Endothelial cell of umbilical vein (primary cell): ENCODE data around the gene RBPJL. TPM values are rescaled to one million over a fixed set of nuclear protein-coding genes. Genes with fewer than 3 reads are reported as not detected.

Source experiments
- BruUV-seq: library from RNA; stranded (reverse); fragments of 400-500 nt; replicated peaks from 2 replicates; lab custom pipeline; 2021; lab: Mats Ljungman, UMichigan
- CTCF ChIA-PET: fragments of 300-600, 350-600 bp; sonication (Branson Sonifier 250); formaldehyde crosslinking; loops from one replicate; lab custom pipeline; 2021; ENCODE audit warnings: antibody characterized with exemption, inconsistent platforms; lab: Charles Lee
- POLR2A ChIA-PET: fragments of 300-600, 350-600 bp; sonication (Branson Sonifier 250); formaldehyde crosslinking; loops from one replicate; lab custom pipeline; 2021; ENCODE audit warnings: antibody characterized with exemption, inconsistent platforms; lab: Charles Lee
- DNase-seq: peaks from one replicate; pipeline ENCODE4 v3.0.0-alpha.2; 2011; ENCODE audit warnings: low read depth, low spot score
- FAIRE-seq: peaks from 2 replicates; lab custom pipeline; 2011; peaks lifted over from hg19 to GRCh38; lab: Jason Lieb, UNC
- H2AFZ ChIP-seq: 2 replicates; pipeline ENCODE4 v1.6.0; 2012; ENCODE audit warnings: low read depth, low read length, control low read depth, inconsistent platforms
- H3K27ac ChIP-seq: 2 replicates; pipeline ENCODE4 v1.5.1; 2011; ENCODE audit warnings: low read depth, mild to moderate bottlenecking, control low read depth, low read length, moderate library complexity; ENCODE audit not compliant: insufficient read depth
- H3K27me3 ChIP-seq, 2 experiments: 2 replicates each; pipeline versions ENCODE4 v1.6.0 to v1.6.1; 2011; ENCODE audit warnings: low read length in 2 of 2, mixed read lengths in 1 of 2; ENCODE audit not compliant: control insufficient read depth in 2 of 2, insufficient read depth in 2 of 2
- H3K36me3 ChIP-seq, 2 experiments: 2 replicates in 1 of 2; 3 replicates in 1 of 2; pipeline ENCODE4 v1.5.1; 2011; ENCODE audit warnings: low read length in 2 of 2, mild to moderate bottlenecking in 1 of 2, moderate library complexity in 1 of 2; ENCODE audit not compliant: control insufficient read depth in 2 of 2, insufficient read depth in 2 of 2; ENCODE audit errors: extremely low read depth in 1 of 2
- H3K4me1 ChIP-seq: 3 replicates; pipeline ENCODE4 v1.5.1; 2011; ENCODE audit warnings: mild to moderate bottlenecking, low read length; ENCODE audit not compliant: control insufficient read depth, insufficient read depth; ENCODE audit errors: extremely low read depth
- H3K4me2 ChIP-seq: 2 replicates; pipeline ENCODE4 v1.6.1; 2011; ENCODE audit warnings: low read length, control low read depth, mixed read lengths; ENCODE audit not compliant: insufficient read depth
- H3K4me3 ChIP-seq, 3 experiments: fragments of 200-600 bp in 1 of 3; sonication (generic), shearing (Covaris generic) in 1 of 3; replicated peaks in 1 of 3; 2 replicates each; pipeline ENCODE4 v1.5.1; 2011 to 2016; ENCODE audit warnings: control low read depth in 3 of 3, low read length in 3 of 3, mild to moderate bottlenecking in 2 of 3, inconsistent platforms in 1 of 3, low read depth in 1 of 3, moderate library complexity in 1 of 3; ENCODE audit not compliant: insufficient read depth in 1 of 3
- H3K79me2 ChIP-seq: 2 replicates; pipeline ENCODE4 v1.6.0; 2012; ENCODE audit warnings: low read length, inconsistent platforms; ENCODE audit not compliant: control insufficient read depth, insufficient read depth
- H3K9ac ChIP-seq: replicated peaks from 2 replicates; pipeline ENCODE3; 2011; ENCODE audit warnings: low read length, control low read depth; ENCODE audit not compliant: insufficient read depth; ENCODE audit errors: extremely low read depth
- H3K9me1 ChIP-seq: replicated peaks from 3 replicates; pipeline ENCODE4 v1.6.0; 2011; ENCODE audit warnings: mild to moderate bottlenecking, low read length; ENCODE audit not compliant: control insufficient read depth, insufficient read depth; ENCODE audit errors: extremely low read depth
- H3K9me3 ChIP-seq: replicated peaks from 2 replicates; pipeline ENCODE4 v1.5.1; 2012; ENCODE audit warnings: low read length, inconsistent platforms; ENCODE audit not compliant: control insufficient read depth, insufficient read depth
- H4K20me1 ChIP-seq: replicated peaks from 2 replicates; pipeline ENCODE3; 2011; ENCODE audit warnings: mild to moderate bottlenecking, low read length; ENCODE audit not compliant: control insufficient read depth, insufficient read depth; ENCODE audit errors: extremely low read depth
- EZH2 ChIP-seq: IDR thresholded peaks from 2 replicates; pipeline ENCODE4 v1.6.1; 2012; ENCODE audit warnings: borderline replicate concordance, low read depth, mild to moderate bottlenecking, moderate library complexity, low read length, inconsistent platforms; ENCODE audit not compliant: severe bottlenecking
- FOS ChIP-seq: IDR thresholded peaks from 2 replicates; pipeline ENCODE4 v1.6.1; 2011; ENCODE audit warnings: mild to moderate bottlenecking, low read length, moderate library complexity, borderline replicate concordance; ENCODE audit not compliant: insufficient read depth
- MYC ChIP-seq: IDR thresholded peaks from one replicate; pipeline ENCODE4 v1.6.1; 2011; ENCODE audit warnings: mild to moderate bottlenecking, low read depth, low read length
- POLR2A ChIP-seq: IDR thresholded peaks from 2 replicates; pipeline ENCODE4 v1.6.1; 2012; ENCODE audit warnings: low read depth, mild to moderate bottlenecking, control low read depth, low read length
- POLR2AphosphoS5 ChIP-seq: IDR thresholded peaks from 2 replicates; pipeline ENCODE4 v1.6.1; 2012; ENCODE audit warnings: low read depth, mild to moderate bottlenecking, control low read depth, low read length, moderate library complexity; ENCODE audit not compliant: insufficient read depth
- dilution Hi-C: fragments of 300-500 bp; cut with MboI; formaldehyde crosslinking; loops from one replicate; pipeline ENCODE4 v1.15.0; 2019; ENCODE audit warnings: low sequenced_read_pairs; ENCODE audit not compliant: extremely low pct_ligation_motif_present
- intact Hi-C: fragments of 100-400 bp; cut with micrococcal nuclease; formaldehyde crosslinking; loops from one replicate; pipeline ENCODE4 v1.10.0; 2022
- polyA plus RNA-seq, 4 experiments: library from polyadenylated mRNA; depleted of rRNA in 3 of 4; stranded (reverse) in 3 of 4; unstranded in 1 of 4; fragments of >200 nt; gene quantifications; 2 replicates each; pipeline versions ENCODE4 v1.2.1 to v1.2.3, GENCODE V29; 2011 to 2012; ENCODE audit warnings: missing spikeins in 1 of 4
- total RNA-seq: library from RNA; stranded (reverse); gene quantifications from 2 replicates; pipeline ENCODE4 v1.2.3, GENCODE V29; 2021

The RBPJL gene
- total and polyA plus RNA-seq, 2 donors (not counting 3 experiments of a cell fraction or from before 2014, with no cell fraction given) = not detected

DNA sequence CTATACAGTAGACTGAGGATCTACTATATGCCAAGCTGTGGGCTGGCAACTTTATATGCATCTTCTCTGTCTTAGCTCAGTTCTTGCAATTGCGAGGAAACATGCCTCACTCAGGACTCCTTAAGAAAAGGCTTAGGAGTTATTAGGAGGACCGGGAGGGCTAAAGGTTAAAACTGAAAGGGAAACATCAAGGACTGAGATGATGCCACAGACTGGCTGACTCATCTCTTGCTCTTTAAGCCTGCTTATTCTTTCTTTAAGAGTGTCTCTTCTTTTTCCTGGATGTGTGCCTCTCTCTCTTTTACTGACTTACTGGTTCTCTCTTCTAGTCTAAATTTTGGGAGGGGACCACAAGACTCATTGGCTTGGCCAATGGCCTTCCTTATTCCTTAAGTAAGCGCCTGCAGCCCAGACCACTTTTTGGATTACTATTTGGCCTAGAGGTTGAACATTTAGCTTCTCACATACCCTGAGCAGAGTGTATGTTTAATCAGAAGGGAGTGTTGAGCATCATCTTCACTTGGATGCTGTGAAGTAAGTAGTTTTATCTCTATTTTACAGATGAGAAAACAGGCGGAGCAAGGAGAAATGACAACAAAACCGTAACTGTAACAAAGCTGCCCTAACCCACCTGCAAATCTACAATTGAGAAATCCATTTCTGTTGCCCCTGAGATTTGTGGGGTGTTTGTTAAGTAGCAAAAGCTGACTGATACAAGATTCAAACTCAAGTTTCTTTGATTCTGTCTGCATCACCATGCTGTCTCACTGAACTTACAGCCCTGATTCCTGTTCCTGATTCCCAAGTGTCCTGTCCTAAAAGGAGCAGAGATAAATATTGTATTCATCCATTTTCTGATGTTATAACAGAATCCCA is 48.8 kb downstream of the RBPJL start:
- dilution Hi-C loops (no loop called here), intact Hi-C loops (no loop called here)
- Histone ChIP-seq H3K9ac (no peak overlapping the region), H3K9me1 (no peaks in the 10 kb centered on the region), H3K4me2 (no peak overlapping the region), H4K20me1 (no peaks in the 10 kb centered on the region), H2AFZ (no peak overlapping the region), H3K27ac (no peak overlapping the region), H3K36me3 (no peaks in the 10 kb centered on the region), H3K4me3 (no peak overlapping the region), H3K4me1 (peaks cover 34% of the 10 kb centered on the region), H3K9me3 (no peaks in the 10 kb centered on the region), H3K79me2 (no peaks in the 10 kb centered on the region), H3K27me3 (no peaks in the 10 kb centered on the region)
- CTCF ChIA-PET = interaction anchor here (0.7 to 1.8 kb wide), 4 partner anchors 8 to 416 kb away, joined by 3 to 7 read pairs (median 5); partner anchors contain the start of gene SYS1
- TF ChIP-seq POLR2AphosphoS5 (no peak), EZH2 (no peak), POLR2A (no peak), FOS (peak; percentile 53), MYC (no peak)
- DNase-seq (no peak), FAIRE-seq (peak; percentile 66)
- POLR2A ChIA-PET = no interaction called here
- no TSS peak for BruUV-seq
